SK-N-SH treated with all-trans-retinoic acid at 6 μM for 48 hours (cell line): ENCODE measurements around the gene HIVEP3.

Experiments used
- BACH2 ChIP-seq: fragments of 250-450 bp; sonication (Bioruptor Pico); IDR thresholded peaks from 2 replicates; pipeline ENCODE4 v1.9.0; 2021; ENCODE audit warnings: mild to moderate bottlenecking, borderline replicate concordance
- CREB5 ChIP-seq: fragments of 250-450 bp; sonication (Bioruptor Pico); IDR thresholded peaks from 2 replicates; pipeline ENCODE4 v1.5.1; 2020; ENCODE audit warnings: low read depth, mild to moderate bottlenecking, moderate library complexity
- CSDC2 ChIP-seq: fragments of 250-450 bp; sonication (Bioruptor Pico); IDR thresholded peaks from 2 replicates; pipeline ENCODE4 v1.5.0; 2020; ENCODE audit warnings: mild to moderate bottlenecking, moderate library complexity
- CSRNP3 ChIP-seq: fragments of 250-450 bp; sonication (Bioruptor Pico); IDR thresholded peaks from 2 replicates; pipeline ENCODE4 v1.5.1; 2021; ENCODE audit warnings: mild to moderate bottlenecking, moderate library complexity
- ISL1 ChIP-seq: fragments of 250-450 bp; sonication (Bioruptor Pico); IDR thresholded peaks from 2 replicates; pipeline ENCODE4 v2.1.2; 2022; ENCODE audit warnings: mild to moderate bottlenecking, moderate library complexity
- POU6F1 ChIP-seq: fragments of 250-450 bp; sonication (Bioruptor Pico); IDR thresholded peaks from 2 replicates; pipeline ENCODE4 v1.8.0; 2021; ENCODE audit warnings: low read depth, mild to moderate bottlenecking, moderate library complexity, borderline replicate concordance
- RARB ChIP-seq: fragments of 250-450 bp; sonication (Bioruptor Pico); IDR thresholded peaks from 2 replicates; pipeline ENCODE4 v1.8.0; 2021; ENCODE audit warnings: mild to moderate bottlenecking, moderate library complexity
- ZFP3 ChIP-seq: fragments of 250-450 bp; sonication (Bioruptor Pico); IDR thresholded peaks from 2 replicates; pipeline ENCODE4 v1.5.0; 2020; ENCODE audit warnings: mild to moderate bottlenecking, moderate library complexity
- ZFP30 ChIP-seq: fragments of 450-650 bp; formaldehyde crosslinking; IDR thresholded peaks from 2 replicates; pipeline ENCODE4 v1.5.0; 2022; ENCODE audit warnings: mild to moderate bottlenecking, moderate library complexity

- TF ChIP-seq POU6F1 (CRISPR knock-in tag): no peak
- TF ChIP-seq ZFP3 (CRISPR knock-in tag): no peak
- TF ChIP-seq CREB5 (CRISPR knock-in tag): no peak
- no peak for TF ChIP-seq ZFP30 (CRISPR knock-in tag)
- no peak for TF ChIP-seq ISL1 (CRISPR knock-in tag)
- TF ChIP-seq CSDC2 (CRISPR knock-in tag): no peak
- TF ChIP-seq CSRNP3: no peak
- no peak for TF ChIP-seq BACH2 (CRISPR knock-in tag)
- TF ChIP-seq RARB: no peak
Observed at GRCh38 chr1:41481109-41481775, 437.5 kb downstream of the HIVEP3 start.
